Fibroblast of skin of scalp (primary cell): ENCODE results near the gene RTN3.

Source experiments
- DNase-seq: peaks from one replicate; pipeline ENCODE4 v3.0.0-alpha.2; 2013

The RTN3 gene

DNA sequence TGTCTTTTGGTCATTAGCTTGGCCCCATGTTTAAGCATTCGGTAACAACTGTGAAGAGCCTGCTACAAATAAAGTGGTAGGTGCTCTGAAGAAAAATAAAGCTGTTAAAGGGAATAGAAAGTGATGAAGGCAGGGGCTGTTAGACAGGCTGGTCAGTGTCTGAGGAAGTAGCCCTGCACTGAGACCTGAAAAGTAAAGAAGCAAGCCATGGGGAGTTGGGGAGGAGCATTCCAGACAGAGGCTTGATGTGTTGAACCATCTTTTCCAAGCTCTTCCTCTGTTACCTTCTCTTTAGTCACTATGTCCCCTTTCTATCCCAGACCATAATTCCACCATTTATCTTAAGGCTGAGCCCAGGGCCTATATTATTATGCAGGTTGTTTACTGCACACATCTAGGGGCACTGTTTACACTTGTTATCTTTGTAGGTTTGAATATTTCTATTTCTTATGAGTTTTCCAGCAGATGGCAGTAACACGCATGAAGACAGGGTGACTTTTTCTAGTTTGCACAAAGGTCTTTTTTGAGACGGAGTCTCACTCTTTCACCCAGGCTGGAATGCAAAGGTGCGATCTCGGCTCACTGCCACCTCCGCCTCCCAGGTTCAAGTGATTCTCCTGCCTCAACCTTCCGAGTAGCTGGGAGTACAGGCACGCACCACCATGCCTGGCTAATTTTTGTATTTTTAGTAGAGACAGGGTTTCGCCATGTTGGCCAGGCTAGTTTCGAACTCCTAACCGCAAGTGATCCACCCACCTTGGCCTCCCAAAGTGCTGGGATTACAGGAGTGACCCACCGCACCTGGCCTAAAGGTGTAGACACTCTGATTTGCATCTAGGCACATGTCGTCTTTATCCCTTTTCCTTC is 64.2 kb downstream of the RTN3 start:
- no peak for DNase-seq

DNA sequence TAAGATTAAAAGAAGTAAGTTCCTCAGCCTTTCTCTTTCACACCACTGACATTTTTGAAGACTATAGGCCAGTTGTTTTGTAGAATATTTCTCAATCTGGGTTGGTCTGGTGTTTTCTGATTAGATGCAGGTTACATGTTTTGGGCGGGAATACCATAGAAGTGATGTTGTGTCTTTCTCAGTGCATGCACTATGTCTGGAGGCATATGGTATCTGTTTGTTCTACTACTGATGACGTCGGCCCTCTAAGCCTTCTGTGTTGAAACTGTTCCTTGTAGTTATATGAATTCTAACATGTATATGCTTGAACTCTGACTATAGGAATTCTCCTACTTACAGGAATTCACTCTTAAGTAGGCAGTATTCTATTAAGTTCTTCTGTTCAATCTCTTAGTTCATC is 65.7 kb downstream of the RTN3 start:
- peak; percentile 26 for DNase-seq

DNA sequence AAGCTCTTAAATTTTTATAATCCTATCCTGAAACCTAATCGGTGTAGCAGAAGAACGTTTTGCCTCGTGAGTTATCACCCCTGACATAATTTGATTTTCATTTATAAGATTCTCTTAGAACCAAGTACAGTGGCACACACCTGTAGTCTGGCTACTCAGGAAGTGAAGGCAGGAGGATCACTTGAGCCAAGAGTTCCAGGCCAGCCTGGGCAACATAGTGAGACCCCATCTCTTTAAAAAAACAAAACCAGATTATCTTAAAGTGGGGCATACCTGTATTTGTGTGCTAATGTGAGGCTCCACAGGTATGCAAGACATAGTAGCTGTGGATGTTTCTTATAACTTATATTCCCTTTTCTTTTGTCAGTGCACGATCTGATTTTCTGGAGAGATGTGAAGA is 68.3 kb downstream of the RTN3 start:
- DNase-seq, result no peak

DNA sequence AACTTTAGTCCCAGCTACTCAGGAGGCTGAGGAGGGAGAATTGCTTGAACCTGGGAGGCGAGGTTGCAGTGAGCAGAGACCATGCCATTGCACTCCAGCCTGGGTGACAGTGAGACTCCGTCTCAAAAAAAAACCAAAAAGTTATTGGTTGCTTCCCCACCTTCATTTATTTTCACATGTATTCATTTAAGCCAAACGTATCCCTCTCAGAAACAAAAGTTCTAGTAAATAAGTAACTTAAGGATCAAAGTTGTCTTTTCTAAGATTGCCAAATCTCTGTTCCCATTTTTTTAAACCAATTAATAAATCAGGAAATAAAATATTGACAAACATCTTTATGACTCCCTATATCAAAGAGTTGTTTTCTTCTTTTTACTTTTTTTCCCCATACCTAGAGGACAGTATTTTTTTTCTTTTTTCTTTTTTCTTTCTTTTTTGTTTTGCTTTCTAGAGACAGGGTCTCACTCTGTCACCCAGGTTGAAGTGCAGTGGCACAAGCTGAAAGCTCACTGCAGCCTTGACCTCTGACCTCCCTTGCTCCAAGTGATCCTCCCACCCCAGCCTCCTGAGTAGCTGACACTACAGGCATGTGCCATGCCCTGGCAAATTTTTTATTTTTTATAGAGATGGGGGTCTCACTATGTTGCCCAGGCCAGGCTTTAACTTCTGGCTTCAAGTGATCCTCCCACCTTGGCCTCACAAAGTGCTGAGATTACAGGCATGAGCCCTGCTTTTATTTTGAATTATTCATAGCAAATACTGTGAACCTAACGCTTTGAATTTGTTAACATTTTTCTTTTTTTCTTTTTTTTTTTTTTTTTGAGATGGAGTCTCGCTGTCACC is 75.8 kb downstream of the RTN3 start:
- no peak for DNase-seq

DNA sequence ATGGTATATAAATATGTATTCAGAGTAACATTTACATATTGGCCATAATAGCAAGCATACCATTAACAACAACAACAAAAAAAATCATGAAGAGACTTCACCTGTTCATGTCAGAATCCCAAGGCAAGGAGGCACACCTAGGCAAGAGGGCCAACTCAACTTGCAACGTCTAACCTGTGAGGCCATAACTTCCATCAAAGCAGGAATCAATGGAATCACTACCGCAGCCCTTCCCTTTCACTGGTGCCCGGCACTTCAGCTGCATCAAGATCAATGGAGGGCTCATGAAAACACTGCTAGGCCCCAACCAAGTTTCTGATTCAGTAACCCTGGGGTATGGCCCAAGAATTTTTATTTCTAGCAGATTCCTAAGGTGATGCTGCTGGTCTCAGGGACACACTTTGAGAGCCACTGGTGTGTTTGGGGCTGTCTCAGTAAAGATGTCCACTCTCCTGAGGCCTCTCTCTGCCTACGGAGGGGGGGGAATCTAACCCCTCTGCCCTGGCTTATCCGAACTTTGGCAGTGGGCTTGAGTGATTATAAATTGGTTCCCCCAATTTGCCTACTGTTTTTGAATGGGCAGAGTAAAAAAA is 79.3 kb downstream of the RTN3 start:
- no peak for DNase-seq

DNA sequence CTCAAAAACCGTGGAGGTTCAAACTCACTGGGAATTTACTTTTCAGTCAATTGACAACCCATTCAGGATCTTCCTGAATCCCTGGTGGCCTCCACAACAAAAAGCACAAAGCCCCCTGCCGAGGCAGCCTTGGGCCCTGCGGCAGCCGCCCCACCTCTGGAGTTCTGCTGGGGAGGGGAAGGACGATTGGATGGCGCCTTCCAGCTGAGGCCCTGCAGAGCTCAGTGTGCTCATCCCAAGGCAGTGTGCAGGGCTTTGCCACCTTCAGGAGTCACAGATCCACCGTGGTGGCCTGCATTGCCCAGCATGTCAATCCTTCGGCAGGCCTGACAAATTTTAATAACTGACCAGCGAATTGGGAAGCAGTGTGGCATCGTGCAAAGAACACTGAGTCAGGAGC is 79.9 kb downstream of the RTN3 start:
- no peak for DNase-seq

DNA sequence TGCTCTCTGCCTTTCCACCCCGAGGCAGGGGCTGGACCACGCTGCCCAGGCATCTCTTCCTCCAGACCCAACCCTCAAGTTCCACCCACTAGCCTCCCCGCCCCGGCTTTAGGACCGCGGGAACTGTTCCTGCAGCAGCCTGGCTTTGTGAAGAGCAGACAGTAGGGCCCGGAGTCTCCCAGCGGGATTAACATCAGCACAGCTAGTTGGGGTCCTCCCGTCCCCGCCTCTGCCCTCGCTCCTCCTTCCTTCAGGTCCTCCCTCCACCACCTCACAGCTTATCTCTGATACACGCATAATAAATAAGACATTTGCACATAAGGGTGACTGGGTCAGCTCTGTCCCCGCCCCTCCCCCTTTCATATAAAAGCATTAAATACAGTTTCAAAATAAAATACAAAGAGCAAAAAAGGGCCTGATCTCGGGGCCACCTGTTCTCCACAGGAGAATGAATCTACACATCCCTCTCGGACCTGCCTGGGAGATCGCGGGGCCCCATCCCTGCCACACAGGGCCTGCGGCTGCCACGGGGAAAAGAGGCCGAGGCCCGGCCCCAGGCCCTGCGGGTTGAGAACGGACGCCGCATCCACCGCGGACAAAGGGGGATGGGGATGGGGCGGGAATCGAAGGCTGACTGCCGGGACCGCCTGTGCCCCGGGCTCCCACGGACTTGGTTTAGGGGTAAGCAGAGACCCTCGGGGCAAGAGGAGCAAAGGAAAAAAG is 80.8 kb downstream of the RTN3 start:
- DNase-seq, result no peak

DNA sequence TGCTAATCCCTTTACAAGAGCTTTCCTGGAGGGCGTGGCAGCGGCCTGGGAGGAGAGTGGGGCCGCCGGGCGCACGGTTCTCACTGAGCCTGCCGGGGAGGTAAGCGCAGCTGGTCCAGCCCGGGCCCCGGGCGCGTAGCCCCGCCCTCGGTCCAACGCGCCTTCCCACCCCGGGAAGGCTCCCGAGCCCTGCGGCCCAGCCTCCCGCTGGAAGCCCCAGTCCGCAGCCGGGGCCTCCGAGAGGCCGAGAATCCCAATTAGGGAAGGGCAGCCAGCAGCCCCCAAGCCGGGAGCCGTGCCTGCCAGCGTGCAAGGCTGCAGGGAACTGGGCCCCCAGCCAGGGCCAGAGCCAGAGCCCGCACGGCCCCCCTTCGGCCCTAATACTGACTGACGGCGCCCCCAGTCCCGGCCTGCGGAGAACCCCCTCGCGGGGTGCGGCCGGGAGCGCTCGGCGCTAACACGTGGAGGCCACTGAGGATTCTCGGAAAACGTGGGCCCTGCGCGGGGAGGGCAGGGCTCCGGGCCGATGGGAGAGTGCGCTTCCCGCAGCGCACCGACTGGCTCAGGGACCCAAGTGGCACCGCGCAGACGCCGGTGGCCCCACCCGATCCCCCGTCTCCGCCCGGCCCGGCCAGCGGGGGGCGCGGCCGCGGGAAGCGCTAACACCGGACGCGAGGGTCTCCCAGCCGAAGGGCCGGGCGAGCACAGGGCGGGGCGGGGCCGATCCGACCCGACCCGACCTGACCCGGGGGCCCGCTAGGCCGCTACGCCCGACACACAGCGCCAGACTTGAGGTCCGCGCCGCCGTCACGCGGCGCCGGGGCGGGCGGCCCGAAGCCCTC is 81.6 kb downstream of the RTN3 start:
- DNase-seq, result no peak

DNA sequence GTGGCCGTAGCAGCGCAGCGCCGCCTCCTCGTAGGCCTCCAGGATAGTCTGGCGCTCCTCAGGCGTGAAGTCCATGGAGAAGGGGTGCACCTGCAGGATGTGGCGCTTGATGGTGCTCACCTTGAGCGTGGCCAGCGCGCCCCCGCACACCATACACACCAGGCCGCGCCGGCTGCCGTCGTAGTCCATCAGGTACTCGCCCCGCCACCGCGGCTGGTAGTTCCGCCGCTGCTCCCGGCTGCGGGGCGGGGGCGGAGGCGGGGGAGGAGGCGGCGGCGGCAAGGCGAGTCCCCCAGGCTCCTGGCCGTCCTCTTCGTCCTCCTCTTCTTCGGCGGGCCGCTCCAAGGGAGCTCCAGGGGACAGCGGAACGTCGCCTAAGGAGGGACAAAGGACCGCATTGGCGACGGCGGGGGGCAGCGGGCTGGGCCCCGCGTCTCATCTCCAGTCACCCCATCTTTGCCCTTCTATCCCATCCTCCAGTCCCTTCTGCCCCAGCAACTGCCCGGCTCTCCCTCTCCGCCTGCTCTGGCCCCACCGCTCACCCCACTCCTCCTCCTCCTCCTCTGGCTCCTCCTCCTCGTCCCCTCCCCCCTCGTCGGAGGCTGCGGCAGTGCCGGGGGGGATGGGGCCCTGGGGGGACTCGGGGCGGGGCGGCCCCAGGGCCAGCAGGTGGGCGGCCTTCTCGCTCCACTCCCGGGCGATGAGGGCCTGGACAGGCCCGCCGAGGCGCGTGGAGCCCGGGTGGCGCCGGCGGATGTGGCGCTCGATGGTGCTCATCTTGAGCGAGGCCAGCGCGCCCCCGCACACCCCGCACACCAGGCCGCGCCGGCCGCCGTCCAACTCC is 82.4 kb downstream of the RTN3 start:
- no peak for DNase-seq

DNA sequence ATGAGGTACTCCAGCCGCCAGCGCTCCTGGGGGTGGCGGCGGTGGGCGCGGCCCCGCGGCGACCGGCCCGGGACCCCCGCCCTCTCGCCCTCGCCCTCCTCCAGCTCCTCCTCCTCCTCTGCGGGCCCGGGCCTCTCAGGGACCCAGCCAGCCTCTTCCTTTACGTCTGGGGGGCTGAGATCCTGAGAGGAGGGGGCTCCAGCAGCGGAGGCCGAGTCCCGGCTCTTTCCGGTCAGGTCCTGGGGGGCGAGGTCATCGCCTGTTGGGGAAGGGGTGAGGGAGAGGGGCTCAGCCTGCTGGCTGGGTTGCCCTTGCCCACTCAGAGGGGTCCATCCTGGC is 83.0 kb downstream of the RTN3 start:
- DNase-seq, result no peak

DNA sequence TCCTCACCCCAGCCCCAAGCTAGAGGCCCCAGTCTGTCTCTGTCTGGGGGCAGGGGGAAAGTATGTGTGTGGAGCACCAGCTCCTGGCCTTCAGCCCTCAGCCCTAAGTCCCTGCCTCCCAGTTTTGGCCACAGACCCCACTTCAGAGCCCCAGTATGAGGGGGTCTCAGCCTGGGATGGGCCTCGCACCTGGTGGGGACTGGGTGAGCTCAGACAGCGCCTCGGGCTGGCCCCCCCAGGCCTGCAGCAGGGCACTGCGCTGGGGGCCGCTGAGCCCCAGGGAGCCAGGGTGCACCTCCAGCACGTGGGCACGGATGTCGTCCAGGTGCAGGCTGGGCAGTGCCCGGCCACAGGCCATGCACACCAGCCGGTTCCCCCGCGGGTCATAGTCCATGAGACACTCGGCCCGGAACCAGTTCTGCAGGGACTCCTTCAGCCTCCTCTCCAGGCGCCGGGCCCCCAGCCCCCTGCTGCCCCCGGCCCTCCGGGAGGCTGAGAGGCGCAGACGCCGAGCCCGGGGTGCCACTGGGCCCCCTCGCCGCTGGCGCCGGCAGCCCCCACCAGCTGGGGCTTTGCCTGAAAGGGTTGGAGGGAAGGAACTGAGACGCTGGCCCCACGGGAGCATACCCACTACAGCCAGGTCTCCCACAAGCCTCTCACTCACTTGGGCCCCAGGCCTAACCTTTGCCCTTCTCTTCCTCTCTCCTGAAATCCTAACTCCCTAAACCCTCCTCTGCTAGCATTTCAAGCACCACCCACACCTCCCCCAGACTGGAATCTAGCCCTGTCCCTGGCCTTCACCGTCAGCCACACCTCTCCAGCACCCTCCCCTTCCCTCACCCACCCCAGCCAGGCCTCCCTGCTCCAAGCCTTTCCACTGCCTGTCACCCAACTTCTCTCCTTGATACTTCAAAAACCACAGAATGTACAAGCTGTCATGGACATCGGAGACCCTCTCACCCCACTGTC is 83.7 kb downstream of the RTN3 start:
- DNase-seq, result no peak

DNA sequence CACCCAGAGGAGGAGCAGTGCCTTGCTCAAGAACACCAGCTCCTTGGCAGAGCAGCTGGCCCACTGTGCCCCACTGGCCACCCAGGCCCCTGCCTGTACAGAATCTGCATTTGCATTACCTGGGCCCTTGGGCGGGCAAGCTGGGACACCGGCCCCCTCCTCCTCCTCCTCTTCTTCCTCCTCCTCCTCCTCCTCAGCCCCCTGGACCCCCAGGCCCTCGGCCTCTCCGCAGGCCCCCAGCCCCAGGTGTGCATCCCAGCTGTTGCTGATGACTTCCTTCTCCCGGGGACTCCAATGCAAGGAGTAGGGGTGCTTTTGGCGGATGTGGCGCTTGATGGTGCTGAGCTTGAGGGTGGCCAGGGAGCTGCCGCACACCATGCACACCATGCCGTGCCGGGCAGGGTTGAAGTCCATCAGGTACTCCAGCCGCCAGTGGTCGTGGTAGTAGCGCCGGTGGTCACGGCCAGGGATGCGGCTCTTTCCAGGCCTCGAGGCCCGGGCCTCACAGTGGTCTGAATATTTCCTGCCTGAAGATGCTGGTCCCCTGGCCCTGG is 84.5 kb downstream of the RTN3 start:
- DNase-seq, result no peak

DNA sequence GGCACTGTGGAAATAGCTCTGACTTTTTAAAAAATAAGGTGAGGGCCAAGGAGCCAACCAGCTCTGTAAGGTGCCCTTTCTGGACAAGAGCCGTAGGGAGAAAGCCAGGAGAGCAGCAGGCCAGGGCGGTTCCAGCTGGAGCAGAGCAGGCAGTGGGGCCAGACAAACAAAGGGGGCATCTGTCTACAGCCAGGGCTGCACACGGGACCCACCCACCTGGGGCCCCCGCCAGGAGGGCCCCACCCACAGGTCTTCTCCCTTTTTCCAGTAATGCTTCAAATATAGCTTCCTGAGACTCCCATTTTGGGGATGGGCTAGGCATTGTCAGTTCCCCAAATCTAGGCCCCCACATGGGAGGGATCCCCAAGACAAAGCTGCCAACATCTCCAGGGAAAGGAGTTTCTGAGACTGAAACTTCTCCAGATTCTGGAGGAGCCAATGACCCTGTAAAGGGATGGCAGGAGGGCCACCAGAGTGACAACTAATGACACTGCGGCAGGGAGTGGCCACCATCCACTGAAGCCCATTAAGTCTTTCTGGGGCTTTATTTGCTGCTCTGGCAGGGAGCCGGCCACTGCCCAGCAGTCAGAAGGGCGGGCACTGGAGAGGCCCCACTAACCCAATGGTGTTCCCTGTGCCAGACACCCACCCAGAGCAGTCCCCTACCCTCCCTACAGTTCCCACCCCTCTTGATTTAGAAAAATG is 85.4 kb downstream of the RTN3 start:
- no peak for DNase-seq

DNA sequence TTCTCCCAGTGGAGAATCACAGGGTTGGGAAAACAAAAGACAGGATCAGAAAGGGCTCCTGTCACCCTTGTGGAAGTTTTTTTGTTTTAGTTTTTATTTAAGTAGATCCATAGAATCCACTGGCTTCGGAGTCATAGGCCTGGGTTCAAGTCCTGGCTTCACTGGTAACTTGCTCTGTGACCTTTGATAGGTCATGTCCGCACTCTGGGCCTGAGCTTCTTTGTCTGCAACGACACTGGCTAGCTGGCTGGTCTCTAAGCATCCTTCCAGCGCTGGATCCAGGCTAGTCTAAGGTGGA is 85.9 kb downstream of the RTN3 start:
- no peak for DNase-seq

DNA sequence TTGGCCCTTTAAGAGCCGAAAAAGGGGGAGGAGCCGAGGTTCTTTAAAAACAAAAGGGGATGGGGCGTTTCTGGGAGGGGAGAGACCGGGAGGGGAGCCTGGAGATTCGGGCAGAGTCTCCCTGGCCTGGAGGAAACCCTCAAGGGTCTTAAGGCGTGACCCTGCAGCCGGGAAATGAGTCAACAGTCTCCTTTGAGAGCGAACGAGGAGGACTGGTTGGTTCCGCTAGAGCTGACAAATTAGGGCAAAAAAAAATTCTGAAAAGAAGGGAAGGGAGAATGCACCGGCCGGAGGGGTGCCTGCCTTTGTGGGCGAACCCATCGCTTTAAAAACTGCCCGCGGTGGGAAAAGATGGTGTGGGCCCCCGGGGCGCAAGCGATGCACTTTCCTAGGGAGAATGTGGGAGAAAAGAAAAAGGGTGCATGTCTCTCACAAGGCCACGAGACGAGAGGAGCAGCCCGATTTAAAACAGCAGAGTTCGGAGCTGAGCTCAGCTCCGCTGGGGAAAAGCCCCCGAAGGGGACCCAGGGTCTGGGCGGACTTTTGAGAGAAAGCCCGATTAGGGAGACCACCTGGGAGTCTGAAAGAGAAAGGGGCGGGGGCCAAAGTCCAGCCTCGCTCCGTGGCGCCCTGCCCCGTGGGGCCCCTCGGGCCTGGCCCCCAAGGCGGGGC is 86.4 kb downstream of the RTN3 start:
- DNase-seq, result peak; percentile 76

DNA sequence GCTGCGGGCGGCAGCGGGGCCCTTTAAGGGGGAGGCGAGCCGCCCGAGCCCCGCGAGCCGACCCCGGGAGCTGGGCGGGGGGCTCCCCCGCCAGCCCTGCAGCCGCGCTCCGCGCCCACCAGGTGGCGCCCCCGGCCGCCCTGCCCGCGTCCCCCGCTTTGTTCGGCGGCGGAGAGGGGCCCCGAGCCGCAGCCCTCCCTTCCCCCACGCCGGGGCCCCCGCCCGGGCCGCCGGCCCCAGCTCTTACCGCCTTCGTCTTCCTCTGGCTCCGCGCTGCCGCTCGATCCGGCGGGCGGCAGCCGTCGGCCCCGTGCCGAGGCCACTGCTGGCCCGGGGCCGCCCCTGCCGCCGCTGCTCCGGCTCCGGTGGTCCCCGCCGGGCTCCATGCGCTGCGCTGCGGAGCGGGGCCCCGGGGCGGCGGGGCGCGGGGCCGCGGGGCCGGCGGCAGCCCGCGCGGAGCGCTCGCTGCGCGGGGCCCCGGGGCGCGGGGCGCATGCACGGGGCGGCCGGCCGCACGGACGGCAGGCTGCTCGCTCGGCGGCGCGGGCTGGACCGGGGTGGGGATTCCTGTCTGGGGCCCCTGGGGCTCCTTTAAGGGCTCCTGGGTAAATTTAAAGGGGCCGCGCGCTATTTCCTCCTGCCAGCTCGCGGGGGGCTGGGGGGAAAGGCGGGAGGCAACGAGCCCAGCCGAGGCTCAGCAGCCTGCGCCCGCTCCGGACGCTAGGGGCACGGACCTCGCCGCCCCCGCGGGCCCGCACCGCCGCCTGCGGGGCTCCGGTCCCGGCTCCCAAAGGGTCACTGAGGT is 87.1 kb downstream of the RTN3 start, which contains the start of gene ZFTA:
Gene ZFTA (minus strand): TSS at position 539 of the 805 bp plus-strand sequence. CDS start 153 bp downstream, at position 386.
- peak; percentile 77 for DNase-seq

DNA sequence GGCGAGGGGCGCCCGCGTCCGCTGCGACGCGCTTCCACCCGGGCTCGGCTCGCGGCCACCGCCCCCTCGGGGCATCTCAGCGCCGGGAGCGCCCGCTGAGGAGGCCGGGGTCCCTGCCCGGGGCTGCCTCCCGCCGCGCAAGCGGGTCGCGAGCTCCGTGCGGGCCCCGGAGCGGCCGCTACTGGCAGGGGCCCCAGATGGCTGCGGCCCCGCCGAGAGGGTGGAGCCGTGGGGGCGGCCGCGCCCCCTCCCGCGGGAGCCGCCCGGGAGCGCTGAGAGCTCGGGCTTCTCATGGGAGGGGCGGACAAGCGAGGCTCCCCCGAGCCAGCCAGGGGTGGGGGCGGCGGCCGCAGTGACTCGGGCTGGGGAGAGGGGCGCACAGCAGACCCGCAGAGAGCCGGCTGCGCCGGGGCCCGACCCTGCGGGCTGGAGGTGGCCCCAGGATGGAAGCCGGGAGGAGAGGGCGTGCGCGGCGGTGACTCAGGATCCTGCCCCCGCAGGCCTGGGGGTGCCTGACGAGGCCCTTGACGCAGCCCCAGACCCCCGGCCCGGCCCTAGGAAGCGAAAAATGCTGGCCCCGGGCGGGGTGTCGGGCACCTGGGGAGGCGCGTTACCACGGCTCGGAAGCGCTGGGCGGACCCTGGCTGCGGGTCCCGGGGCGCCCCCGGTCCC is 87.9 kb downstream of the RTN3 start:
- peak; percentile 55 for DNase-seq
